NCI-H748 (cell line): ENCODE measurements around the gene GNG7.

Source experiments
- DNase-seq: peaks from one replicate; lab custom pipeline; 2025; ENCODE audit not compliant: unreplicated experiment; lab: John Stamatoyannopoulos, UW

The GNG7 gene

DNA sequence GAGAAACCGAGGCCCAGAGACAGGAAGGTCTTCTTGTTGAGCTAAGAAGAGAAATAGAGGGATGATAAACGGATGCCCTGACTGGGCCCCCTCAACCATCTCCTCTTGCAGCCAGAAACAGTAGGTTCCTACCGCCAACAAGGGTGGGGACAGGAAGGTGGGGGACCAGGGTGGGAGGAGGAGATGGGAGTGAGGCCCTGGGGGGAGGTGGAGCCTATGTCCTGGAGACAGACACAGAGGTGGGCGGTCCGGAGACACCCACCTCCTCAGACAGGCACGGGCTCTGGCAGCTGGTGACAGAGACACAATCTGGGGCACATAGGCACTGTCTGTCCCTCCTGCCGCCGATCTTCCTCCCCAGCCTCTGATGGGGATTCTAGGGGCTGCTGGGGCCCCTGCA is 209.6 kb downstream of the GNG7 start:
- no peak for DNase-seq

DNA sequence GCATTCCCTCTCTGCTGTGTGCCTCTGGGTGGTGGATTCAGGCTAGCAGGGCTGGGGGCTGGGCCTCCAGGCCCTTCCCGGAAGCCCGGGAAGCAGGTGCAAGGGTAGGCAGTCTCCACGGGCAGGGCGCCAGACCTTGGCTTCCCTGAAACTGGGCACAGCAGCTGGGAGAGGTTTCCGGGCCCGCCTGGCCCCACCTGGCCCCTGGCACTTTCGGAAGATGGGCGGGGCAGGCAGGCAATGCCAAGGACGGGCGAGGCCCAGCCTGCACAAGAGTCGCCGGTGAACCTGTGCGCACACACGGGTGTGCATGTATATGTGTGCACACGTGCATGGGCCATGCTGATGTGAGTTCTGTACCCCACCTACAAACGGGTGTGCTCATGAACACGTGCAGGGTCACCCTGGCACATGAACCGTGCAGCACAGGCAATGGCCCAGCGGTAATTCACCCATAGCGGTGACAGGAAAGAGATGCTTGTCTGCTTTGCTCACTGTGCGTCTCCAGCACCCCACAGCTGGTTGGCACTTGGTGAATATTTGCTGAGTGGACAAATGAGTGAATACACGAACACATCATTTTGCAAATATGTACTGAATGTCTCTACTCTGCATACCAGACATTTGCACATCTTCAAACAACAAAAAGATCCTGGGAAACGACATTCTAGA is 211.2 kb downstream of the GNG7 start:
- peak; percentile 83 for DNase-seq

DNA sequence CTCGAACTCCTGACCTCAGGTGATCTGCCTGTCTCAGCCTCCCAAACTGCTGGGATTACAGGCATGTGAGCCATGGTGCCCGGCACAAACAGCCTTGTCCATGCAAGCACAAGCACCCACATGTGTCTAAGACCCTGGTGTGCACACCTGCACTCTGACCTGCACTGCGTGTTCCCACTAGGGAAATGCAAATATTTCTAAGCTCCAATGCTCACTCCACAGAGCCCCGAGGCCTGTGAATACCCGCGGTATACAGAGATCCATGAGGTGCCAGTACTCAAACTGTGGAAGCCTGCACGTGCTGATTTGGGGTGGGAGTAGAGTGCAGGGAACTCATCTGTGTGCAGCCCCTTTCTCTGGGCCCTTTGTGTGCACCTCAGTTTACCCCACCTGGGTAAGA is 211.8 kb downstream of the GNG7 start:
- no peak for DNase-seq

DNA sequence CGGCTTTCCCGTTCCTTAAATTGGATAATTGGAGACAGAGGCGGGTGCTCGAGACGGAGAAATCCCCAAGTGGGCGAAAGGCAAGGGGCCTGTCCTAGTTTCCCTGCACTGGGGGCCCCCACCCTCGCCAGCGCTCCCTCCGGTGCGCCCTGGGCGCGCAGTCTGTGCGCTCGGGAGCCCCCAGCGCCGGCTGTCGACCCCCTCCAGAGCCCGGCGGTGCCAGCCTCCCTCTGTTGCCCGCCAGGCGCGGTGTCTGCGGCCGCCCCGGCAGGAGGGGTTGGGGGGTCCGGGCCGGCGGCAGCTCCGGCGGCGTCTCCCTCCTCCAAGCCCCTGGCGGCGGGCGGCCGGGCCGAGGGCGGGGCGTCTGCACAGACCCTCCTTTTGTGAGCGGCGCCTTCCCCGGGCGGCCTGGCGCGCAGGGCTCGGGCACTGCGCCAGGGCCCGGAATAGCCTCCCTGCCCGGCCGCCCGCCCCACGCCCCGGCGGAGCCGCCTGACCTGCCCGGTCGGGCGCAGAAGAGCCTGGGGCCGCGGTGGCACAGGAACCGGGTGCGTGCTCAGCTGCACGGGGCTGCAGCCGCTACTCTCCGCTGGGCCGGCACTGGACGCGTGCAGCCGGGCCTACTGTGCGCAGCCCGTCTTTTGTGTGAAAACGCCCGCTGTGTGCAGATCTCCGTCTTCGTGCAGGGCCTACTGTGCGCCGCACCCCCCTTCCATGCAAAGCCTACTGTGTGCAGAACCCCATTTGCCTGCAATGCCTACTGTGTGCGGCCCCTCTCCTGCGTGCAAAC is 213.4 kb downstream of the GNG7 start:
- DNase-seq, result peak; percentile 70

DNA sequence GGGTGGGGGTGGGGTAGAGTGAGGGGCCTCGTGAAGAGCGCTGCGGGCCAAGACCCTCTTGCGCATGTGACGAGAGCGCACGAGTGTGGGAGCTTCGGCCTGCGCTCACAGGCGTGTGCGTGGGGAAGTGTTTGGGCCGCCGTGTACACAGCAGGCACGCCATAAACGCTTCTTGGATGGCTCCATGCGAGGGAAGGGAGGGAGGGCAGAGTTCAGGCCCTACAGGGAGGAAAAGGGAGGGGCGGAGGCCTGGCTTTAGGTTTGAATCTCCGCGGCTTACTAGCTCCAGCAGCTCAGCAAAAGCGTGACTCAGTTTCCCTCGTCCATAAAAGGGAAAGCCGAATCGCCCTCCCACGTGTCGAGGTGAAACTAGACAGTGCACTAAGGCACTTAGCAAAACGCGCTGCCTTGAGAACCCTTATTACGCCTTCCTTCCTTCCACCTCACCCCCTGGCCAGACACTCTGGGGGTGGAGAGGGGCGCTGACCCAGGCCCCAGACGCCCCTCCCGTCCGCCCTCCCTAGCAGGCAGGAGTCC is 214.0 kb downstream of the GNG7 start:
- no peak for DNase-seq

DNA sequence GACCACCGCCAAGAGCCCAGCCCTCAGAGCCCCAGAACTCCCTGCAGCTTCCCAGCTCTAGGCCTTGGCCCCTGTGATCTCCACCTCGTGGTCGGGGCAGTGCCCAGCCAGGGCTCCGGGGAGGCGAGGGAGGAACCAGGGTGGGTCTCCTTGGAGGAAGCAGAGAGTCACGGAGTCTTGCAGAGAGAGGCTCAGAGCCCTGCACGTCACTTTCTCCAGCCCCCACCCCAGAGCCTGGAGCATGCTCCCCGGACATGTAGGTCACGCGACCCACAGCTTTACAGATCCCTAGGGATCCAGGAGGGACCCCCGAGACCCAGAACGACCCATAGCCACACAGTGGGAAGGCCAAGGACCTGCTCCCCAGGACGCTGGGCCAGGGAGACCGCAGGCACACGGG is 214.7 kb downstream of the GNG7 start:
- no peak for DNase-seq

DNA sequence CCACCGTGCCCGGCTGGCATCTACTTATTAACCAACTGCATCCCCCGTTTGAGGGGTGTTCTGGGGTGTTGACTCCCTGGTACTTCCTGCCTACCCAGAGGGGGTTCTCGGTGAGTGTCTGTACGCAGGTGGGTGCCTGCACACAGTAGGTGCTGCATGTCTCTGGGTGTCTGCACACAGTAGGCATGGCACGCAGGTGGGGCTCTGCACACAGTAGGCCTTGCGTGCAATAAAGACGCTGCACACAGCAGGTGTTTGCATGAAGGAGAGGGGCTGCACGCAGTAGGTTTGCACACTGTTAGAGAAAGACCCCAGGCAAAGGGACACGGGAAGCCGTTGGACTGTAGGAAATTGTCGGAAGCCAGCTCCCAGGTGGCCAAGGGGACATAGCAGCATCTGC is 215.4 kb downstream of the GNG7 start:
- no peak for DNase-seq

DNA sequence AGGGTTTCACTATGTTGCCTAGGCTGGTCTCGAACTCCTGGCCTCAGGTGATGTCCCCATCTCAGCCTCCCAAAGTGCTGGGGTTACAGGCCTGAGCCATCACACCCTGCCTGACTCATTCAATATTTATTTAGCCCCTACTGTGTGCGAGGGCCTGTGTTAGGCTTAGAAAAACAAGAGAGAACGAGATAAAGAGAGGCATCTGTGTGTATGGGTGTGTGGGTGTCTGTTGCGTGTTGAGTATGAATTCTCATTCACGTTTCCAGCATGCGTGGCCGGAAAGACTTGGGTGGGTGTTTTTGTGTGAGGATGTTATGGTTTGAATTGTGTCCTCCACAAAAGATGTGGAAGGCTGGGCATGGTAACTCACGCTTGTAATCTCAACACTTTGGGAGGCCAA is 217.1 kb downstream of the GNG7 start:
- no peak for DNase-seq

DNA sequence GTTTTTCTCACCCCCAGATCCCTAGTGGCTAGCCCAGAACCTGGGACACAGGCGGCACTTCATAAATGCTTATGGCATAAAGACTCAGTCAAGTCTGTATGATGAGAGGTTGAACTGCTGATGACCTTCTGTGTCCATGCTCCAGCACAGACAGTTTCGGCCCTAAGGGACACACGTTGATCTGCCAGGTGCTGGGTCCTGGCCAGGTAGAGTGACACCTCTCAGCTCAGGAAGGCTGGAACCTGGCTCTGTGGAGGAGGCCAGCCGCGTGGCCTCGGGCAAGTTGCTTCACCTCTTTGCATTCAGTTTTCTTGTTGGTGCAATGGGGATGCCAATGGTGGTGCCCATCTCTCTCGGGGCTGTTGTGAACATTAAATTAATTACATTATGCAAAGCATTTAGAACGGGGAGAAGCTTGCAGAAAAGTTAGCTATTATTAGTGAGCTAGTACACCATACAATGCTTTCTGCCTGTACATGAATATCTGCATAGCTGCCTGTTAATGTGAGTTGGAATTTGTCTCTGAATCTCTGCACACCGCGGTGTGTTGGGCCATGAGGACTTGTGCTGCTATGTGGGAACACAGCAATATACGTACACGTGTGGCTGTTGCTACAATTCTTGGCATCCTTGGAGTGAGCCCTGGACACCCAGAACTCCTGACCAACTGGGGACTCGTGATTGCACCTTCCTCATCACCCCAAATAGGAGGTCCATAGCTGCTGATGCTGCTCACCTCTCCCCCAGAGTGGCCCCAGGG is 218.1 kb downstream of the GNG7 start:
- DNase-seq, result no peak

DNA sequence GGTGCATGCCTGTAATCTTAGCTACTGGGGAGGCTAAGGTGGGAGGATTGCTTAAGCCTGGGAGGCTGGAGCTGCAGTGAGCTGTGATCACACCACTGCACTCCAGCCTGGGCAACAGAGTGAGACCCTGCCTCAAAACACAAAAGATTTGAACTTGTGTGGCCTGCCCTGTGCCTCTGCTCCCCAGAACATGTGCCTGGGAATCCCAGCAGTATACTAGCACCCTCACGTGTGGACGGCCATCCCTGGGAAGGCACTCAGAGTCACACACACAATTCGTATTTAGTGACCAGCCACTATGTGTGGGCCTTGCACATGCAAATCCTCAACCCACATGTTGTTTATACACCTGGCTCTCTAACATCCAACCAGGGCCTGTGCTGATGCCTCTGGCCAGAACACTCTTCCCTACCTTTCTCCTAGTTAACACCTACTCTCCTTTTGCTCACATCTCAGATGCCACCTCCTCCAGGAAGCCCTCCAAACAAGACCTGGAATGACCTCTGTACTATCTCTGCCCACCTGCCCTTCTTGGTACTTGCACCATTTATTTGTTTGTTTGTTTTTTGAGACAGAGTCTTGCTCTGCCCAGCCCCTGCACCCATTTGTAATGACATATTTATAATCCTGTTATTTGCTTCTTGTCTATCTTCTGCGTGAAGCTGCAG is 218.9 kb downstream of the GNG7 start:
- no peak for DNase-seq

DNA sequence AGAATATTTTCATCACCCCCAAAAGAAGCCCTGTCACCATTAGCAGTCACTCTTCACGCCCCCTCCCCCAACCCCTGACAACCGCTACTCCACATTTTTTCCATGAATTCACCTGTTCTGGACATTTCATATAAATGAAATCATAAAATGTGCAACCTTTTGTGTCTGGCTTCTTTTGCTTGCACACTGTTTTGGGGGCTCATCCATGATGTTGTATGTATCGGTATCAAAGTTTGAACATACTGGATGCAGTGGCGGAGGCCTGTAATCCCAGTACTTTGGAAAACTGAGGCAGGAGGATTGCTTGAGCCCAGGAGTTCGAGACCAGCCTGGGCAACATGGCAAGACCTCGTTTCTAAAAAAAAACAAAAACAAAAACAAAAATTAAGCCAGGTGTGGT is 219.4 kb downstream of the GNG7 start:
- DNase-seq, result no peak

DNA sequence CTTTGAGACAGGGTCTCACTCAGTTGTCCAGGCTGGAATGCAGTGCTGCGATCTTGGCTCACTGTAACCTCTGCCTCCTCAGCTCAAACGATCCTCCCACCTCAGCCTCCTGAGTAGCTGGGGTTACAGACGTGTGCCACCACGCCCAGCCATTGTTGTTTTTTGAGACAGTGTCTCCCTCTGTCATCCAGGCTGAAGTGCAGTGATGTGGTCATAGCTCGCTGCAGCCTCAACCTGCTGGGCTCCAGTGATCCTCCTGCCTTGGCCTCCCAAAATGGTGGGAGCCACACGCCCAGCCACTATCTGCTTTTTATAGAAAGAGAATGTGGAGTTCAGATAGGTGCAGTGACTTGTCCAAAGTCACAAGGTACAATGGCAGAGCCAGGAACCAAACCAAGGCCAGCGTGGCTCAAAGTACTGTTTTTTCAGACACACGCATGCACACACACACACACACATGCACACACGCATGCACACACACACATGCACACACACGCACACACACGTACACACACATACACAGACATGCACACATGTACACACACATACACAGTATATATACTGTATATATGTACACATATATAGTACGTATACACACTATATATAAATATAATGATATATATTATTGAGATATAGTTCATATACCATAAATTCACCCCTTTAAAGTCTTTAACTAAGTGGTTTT is 220.0 kb downstream of the GNG7 start:
- DNase-seq, result no peak

DNA sequence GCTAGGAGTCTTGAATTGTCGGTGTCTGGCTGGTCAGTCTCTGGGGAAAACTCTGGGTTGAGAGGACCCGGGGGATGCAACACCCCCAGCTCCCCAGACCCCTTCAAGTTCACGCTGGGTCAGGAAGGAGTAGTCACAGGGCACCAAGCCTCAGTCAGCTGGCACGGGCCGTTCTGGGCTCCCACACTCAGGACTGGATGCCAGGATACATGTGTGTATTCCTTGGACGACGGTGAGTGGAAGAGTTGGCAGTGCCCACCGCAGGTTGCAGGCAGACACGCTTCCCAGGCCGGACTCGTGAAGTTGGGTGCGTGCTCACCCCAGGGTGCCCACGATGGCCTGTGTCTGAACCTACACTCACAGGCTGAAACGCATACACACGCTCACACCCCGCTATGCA is 221.0 kb downstream of the GNG7 start:
- no peak for DNase-seq

DNA sequence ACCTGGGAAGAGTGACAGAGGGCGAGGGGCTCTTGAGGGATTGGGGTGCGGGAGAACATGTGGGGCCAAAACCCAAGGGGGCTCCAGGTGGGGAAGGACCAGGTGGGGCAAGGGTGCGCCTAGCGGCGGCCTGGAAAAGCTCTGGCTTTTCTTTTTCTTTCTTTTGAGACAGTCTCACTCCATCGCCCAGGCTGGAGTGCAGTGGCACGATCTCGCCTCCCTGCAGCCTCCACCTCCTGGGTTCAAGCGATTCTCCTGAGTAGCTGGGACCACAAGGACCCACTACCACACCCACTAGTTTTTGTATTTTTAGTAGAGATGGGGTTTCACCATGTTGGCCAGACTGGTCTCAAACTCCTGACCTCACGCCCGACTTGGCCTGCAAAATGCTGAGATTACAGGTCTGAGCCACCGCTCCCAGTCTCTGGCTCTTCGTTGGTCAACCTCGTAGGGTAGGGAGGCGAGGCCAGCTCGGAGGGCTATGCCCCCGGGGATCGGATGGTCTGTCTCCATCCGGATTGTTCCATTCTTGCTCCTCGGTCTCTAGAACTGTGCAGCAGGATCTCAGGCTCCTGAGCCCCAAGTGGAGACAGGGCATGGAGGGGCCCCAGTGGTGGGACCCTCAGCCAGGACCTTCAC is 222.8 kb downstream of the GNG7 start:
- DNase-seq, result no peak

DNA sequence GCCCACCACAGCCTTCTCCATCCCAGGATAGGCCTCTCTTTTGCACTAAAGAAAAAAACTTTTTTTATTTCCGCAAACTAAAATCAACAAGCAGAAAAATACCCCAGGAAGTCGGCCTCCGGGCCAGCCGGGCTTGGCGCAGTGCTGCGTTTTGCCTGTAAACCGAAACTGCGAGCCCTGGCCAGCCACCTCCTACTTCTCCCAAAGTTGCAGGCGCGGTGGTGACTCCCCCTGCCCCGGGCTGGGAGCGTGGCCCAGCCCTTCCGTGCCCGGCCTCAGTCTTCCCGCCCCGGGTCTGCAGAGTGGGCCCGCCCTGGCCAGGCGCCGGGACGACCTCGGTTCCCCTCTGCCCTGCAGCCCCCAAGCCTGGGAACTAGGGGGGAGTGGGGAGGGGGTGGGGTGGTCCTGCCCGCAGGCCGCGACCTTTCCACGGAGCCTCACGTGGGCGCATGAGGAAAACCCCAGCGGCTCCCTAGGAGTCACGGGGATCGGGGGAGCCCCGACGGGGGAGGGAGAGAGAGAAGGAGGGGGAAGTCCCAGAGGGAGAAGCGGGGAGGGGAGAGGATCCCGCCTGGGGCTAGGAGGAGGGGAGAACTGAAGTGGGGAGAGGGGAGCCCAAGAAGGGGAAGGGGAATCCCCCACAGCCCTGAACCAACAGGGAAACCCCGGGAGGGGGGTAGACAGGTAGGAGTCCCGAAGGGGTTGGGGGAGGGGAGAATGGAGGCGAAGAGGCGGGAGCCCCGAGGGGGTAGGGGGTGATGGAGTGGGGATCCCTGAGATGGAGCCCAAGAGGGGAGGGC is 223.5 kb downstream of the GNG7 start:
- no peak for DNase-seq

DNA sequence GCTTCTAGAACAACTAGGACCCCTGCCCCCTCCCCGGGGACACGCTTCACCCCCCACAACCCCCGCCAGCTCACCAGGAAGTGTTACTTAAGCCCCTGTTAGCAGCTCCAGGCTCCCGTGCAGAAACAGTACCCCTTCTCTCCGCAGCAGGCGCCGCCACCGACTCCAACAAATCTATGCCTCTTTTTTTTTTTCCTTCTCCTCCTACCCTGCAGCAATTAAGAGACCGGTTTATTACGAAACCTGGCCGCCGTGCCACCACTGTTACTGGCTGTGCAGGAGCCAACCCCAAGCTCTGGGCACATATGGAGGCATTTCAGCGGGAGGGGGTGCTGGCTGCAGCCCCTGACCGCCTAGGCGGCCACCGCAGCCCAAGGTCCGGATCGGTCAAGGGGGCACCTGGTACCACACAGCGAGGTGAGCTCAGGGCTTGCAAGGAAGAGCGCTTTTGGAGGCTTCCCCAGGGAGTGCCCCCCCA is 224.2 kb downstream of the GNG7 start:
- DNase-seq, result peak; percentile 58

DNA sequence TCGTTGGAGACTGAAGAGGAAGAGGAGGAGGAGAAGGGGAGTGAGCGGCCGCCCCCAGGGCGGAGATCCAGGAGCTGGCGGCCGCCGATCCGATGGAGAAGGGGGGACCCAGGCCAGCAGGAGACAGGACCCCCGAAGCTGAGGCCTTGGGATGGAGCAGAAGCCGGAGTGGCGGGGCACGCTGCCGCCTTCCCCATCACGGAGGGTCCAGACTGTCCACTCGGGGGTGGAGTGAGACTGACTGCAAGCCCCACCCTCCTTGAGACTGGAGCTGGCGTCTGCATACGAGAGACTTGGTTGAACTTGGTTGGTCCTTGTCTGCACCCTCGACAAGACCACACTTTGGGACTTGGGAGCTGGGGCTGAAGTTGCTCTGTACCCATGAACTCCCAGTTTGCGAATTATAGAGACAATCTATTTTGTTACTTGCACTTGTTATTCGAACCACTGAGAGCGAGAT is 224.7 kb downstream of the GNG7 start:
- DNase-seq, result no peak

DNA sequence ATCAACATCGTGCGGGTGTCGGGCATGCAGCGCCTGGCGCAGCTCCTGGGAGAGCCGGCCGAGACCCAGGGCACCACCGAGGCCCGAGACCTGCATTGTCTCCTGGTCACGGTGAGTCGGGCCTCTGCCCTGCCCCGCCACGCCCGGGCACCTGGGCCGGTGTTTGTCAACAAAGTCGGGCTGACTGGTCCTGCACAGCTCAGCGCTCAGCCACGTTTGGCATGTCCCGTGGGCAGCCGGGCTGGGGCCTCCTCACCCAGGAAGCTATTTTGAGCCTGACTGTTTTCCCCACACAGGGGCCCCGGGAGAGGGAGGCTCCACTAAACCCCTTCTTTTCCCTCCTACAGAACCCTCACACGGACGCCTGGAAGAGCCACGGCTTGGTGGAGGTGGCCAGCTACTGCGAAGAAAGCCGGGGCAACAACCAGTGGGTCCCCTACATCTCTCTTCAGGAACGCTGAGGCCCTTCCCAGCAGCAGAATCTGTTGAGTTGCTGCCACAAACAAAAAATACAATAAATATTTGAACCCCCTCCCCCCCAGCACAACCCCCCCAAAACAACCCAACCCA is 225.3 kb downstream of the GNG7 start:
- DNase-seq, result no peak
